ENCODE results near the gene CLDN7.

GRCh38 chr17:7311110-7311705 lies 48.9 kb upstream of the CLDN7 start:
- TF ChIP-seq CTCF (IDR thresholded peaks at IDR 0.05; ENCODE audit: low read length) (no peak), EZH2 (IDR thresholded peaks at IDR 0.05; ENCODE audit: borderline replicate concordance, low read length) (no peak)
